Endothelial cell of umbilical vein (primary cell): ENCODE results near the gene EIF4E. TPM values are rescaled to one million over a fixed set of nuclear protein-coding genes. Genes with fewer than 3 reads are reported as not detected.

Experiments
- BruUV-seq: library from RNA; stranded (reverse); fragments of 400-500 nt; replicated peaks from 2 replicates; lab custom pipeline; 2021; lab: Mats Ljungman, UMichigan
- CTCF ChIA-PET: fragments of 300-600, 350-600 bp; sonication (Branson Sonifier 250); formaldehyde crosslinking; loops from one replicate; lab custom pipeline; 2021; ENCODE audit warnings: antibody characterized with exemption, inconsistent platforms; lab: Charles Lee
- POLR2A ChIA-PET: fragments of 300-600, 350-600 bp; sonication (Branson Sonifier 250); formaldehyde crosslinking; loops from one replicate; lab custom pipeline; 2021; ENCODE audit warnings: antibody characterized with exemption, inconsistent platforms; lab: Charles Lee
- DNase-seq: peaks from one replicate; pipeline ENCODE4 v3.0.0-alpha.2; 2011; ENCODE audit warnings: low read depth, low spot score
- FAIRE-seq: peaks from 2 replicates; lab custom pipeline; 2011; peaks lifted over from hg19 to GRCh38; lab: Jason Lieb, UNC
- H2AFZ ChIP-seq: 2 replicates; pipeline ENCODE4 v1.6.0; 2012; ENCODE audit warnings: low read depth, low read length, control low read depth, inconsistent platforms
- H3K27ac ChIP-seq: 2 replicates; pipeline ENCODE4 v1.5.1; 2011; ENCODE audit warnings: low read depth, mild to moderate bottlenecking, control low read depth, low read length, moderate library complexity; ENCODE audit not compliant: insufficient read depth
- H3K27me3 ChIP-seq, 2 experiments: 2 replicates each; pipeline versions ENCODE4 v1.6.0 to v1.6.1; 2011; ENCODE audit warnings: low read length in 2 of 2, mixed read lengths in 1 of 2; ENCODE audit not compliant: control insufficient read depth in 2 of 2, insufficient read depth in 2 of 2
- H3K36me3 ChIP-seq, 2 experiments: 2 replicates in 1 of 2; 3 replicates in 1 of 2; pipeline ENCODE4 v1.5.1; 2011; ENCODE audit warnings: low read length in 2 of 2, mild to moderate bottlenecking in 1 of 2, moderate library complexity in 1 of 2; ENCODE audit not compliant: control insufficient read depth in 2 of 2, insufficient read depth in 2 of 2; ENCODE audit errors: extremely low read depth in 1 of 2
- H3K4me1 ChIP-seq: 3 replicates; pipeline ENCODE4 v1.5.1; 2011; ENCODE audit warnings: mild to moderate bottlenecking, low read length; ENCODE audit not compliant: control insufficient read depth, insufficient read depth; ENCODE audit errors: extremely low read depth
- H3K4me2 ChIP-seq: 2 replicates; pipeline ENCODE4 v1.6.1; 2011; ENCODE audit warnings: low read length, control low read depth, mixed read lengths; ENCODE audit not compliant: insufficient read depth
- H3K4me3 ChIP-seq, 3 experiments: fragments of 200-600 bp in 1 of 3; sonication (generic), shearing (Covaris generic) in 1 of 3; replicated peaks in 1 of 3; 2 replicates each; pipeline ENCODE4 v1.5.1; 2011 to 2016; ENCODE audit warnings: control low read depth in 3 of 3, low read length in 3 of 3, mild to moderate bottlenecking in 2 of 3, inconsistent platforms in 1 of 3, low read depth in 1 of 3, moderate library complexity in 1 of 3; ENCODE audit not compliant: insufficient read depth in 1 of 3
- H3K79me2 ChIP-seq: 2 replicates; pipeline ENCODE4 v1.6.0; 2012; ENCODE audit warnings: low read length, inconsistent platforms; ENCODE audit not compliant: control insufficient read depth, insufficient read depth
- H3K9ac ChIP-seq: replicated peaks from 2 replicates; pipeline ENCODE3; 2011; ENCODE audit warnings: low read length, control low read depth; ENCODE audit not compliant: insufficient read depth; ENCODE audit errors: extremely low read depth
- H3K9me1 ChIP-seq: replicated peaks from 3 replicates; pipeline ENCODE4 v1.6.0; 2011; ENCODE audit warnings: mild to moderate bottlenecking, low read length; ENCODE audit not compliant: control insufficient read depth, insufficient read depth; ENCODE audit errors: extremely low read depth
- H3K9me3 ChIP-seq: replicated peaks from 2 replicates; pipeline ENCODE4 v1.5.1; 2012; ENCODE audit warnings: low read length, inconsistent platforms; ENCODE audit not compliant: control insufficient read depth, insufficient read depth
- H4K20me1 ChIP-seq: replicated peaks from 2 replicates; pipeline ENCODE3; 2011; ENCODE audit warnings: mild to moderate bottlenecking, low read length; ENCODE audit not compliant: control insufficient read depth, insufficient read depth; ENCODE audit errors: extremely low read depth
- EZH2 ChIP-seq: IDR thresholded peaks from 2 replicates; pipeline ENCODE4 v1.6.1; 2012; ENCODE audit warnings: borderline replicate concordance, low read depth, mild to moderate bottlenecking, moderate library complexity, low read length, inconsistent platforms; ENCODE audit not compliant: severe bottlenecking
- FOS ChIP-seq: IDR thresholded peaks from 2 replicates; pipeline ENCODE4 v1.6.1; 2011; ENCODE audit warnings: mild to moderate bottlenecking, low read length, moderate library complexity, borderline replicate concordance; ENCODE audit not compliant: insufficient read depth
- GATA2 ChIP-seq: IDR thresholded peaks from 2 replicates; pipeline ENCODE4 v1.7.0; 2011; ENCODE audit warnings: low read depth, mild to moderate bottlenecking, moderate library complexity, mixed read lengths, low read length; ENCODE audit not compliant: insufficient read length, insufficient read depth
- JUN ChIP-seq: IDR thresholded peaks from 2 replicates; pipeline ENCODE4 v1.6.1; 2011; ENCODE audit warnings: borderline replicate concordance, low read depth; ENCODE audit not compliant: insufficient read length, insufficient read depth
- MYC ChIP-seq: IDR thresholded peaks from one replicate; pipeline ENCODE4 v1.6.1; 2011; ENCODE audit warnings: mild to moderate bottlenecking, low read depth, low read length
- POLR2A ChIP-seq: IDR thresholded peaks from 2 replicates; pipeline ENCODE4 v1.6.1; 2012; ENCODE audit warnings: low read depth, mild to moderate bottlenecking, control low read depth, low read length
- POLR2AphosphoS5 ChIP-seq: IDR thresholded peaks from 2 replicates; pipeline ENCODE4 v1.6.1; 2012; ENCODE audit warnings: low read depth, mild to moderate bottlenecking, control low read depth, low read length, moderate library complexity; ENCODE audit not compliant: insufficient read depth
- dilution Hi-C: fragments of 300-500 bp; cut with MboI; formaldehyde crosslinking; loops from one replicate; pipeline ENCODE4 v1.15.0; 2019; ENCODE audit warnings: low sequenced_read_pairs; ENCODE audit not compliant: extremely low pct_ligation_motif_present
- intact Hi-C: fragments of 100-400 bp; cut with micrococcal nuclease; formaldehyde crosslinking; loops from one replicate; pipeline ENCODE4 v1.10.0; 2022
- polyA plus RNA-seq, 4 experiments: library from polyadenylated mRNA; depleted of rRNA in 3 of 4; stranded (reverse) in 3 of 4; unstranded in 1 of 4; fragments of >200 nt; gene quantifications; 2 replicates each; pipeline versions ENCODE4 v1.2.1 to v1.2.3, GENCODE V29; 2011 to 2012; ENCODE audit warnings: missing spikeins in 1 of 4
- total RNA-seq: library from RNA; stranded (reverse); gene quantifications from 2 replicates; pipeline ENCODE4 v1.2.3, GENCODE V29; 2021
- TF ChIP-seq, protein P1 (sequence below): IDR thresholded peaks from 2 replicates; pipeline ENCODE4 v1.6.1; 2011; ENCODE audit not compliant: insufficient read depth, insufficient read length
- TF ChIP-seq, protein P2 (sequence below), 2 donors: IDR thresholded peaks; 1 replicate in 1 of 2; 2 replicates in 1 of 2; pipeline ENCODE4 v1.5.1; 2011; ENCODE audit warnings: low read length in 2 of 2, mild to moderate bottlenecking in 2 of 2, moderate library complexity in 2 of 2, control low read depth in 1 of 2, inconsistent platforms in 1 of 2, low read depth in 1 of 2; ENCODE audit not compliant: insufficient read depth in 1 of 2; ENCODE audit errors: extremely low read depth in 1 of 2

The EIF4E gene
- total and polyA plus RNA-seq, 2 donors (not counting 3 experiments of a cell fraction or from before 2014, with no cell fraction given), result 40.3 to 107 TPM

DNA sequence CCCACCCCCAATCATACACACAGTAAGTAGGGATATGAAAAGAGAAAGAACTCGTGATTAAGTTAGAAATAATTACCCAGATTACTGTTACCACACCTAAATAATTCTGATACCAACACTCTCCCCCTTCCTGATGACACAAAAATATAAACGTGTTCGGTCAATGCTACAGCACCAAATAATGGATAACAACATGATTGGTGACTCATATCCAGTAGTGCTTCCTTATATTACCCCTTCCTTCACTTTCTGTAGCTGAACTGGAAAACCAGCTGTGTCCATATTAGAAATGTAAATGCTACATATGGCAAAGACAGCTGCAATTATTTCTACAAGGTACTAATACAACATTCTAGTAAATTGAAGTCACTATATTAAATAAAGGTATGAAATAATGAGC is 20.8 kb downstream of the EIF4E start:
- Histone ChIP-seq H2AFZ (no peak overlapping the region), H3K9me1 (no peaks in the 10 kb centered on the region), H4K20me1 (peaks cover 6% of the 10 kb centered on the region), H3K4me3 (no peak overlapping the region), H3K9me3 (no peaks in the 10 kb centered on the region), H3K27me3 (no peaks in the 10 kb centered on the region), H3K4me1 (peaks cover 18% of the 10 kb centered on the region), H3K4me2 (no peak overlapping the region), H3K27ac (no peak overlapping the region), H3K36me3 (no peaks in the 10 kb centered on the region), H3K79me2 (peaks cover 100% of the 10 kb centered on the region), H3K9ac (no peak overlapping the region)
- BruUV-seq, result no TSS peak
- dilution Hi-C loops (no loop called here), intact Hi-C loops (no loop called here)
- DNase-seq, result peak; percentile 60
- ChIA-PET CTCF (interaction anchor here (1.0 kb wide), 2 partner anchors 20 to 87 kb away, joined by 3 to 4 read pairs; partner anchors contain the start of genes EIF4E and METAP1), POLR2A (no interaction called here)
- FAIRE-seq, result peak; percentile 53
- TF ChIP-seq GATA2 (no peak), EZH2 (no peak), MYC (no peak), FOS (peak; percentile 55), JUN (peak; percentile 71), POLR2AphosphoS5 (no peak), POLR2A (no peak)
- TF ChIP-seq, protein P1, sequence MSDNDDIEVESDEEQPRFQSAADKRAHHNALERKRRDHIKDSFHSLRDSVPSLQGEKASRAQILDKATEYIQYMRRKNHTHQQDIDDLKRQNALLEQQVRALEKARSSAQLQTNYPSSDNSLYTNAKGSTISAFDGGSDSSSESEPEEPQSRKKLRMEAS, result no peak
- TF ChIP-seq, protein P2, sequence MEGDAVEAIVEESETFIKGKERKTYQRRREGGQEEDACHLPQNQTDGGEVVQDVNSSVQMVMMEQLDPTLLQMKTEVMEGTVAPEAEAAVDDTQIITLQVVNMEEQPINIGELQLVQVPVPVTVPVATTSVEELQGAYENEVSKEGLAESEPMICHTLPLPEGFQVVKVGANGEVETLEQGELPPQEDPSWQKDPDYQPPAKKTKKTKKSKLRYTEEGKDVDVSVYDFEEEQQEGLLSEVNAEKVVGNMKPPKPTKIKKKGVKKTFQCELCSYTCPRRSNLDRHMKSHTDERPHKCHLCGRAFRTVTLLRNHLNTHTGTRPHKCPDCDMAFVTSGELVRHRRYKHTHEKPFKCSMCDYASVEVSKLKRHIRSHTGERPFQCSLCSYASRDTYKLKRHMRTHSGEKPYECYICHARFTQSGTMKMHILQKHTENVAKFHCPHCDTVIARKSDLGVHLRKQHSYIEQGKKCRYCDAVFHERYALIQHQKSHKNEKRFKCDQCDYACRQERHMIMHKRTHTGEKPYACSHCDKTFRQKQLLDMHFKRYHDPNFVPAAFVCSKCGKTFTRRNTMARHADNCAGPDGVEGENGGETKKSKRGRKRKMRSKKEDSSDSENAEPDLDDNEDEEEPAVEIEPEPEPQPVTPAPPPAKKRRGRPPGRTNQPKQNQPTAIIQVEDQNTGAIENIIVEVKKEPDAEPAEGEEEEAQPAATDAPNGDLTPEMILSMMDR (IDR thresholded peaks at IDR 0.05; ENCODE audit: extremely low read depth in 1 of 2, insufficient read depth in 1 of 2, low read depth in 1 of 2, low read length in 2 of 2), result no peak
